Gastrocnemius medialis (tissue), 4 donors: ENCODE results near the gene SLC1A4. TPM values are rescaled to one million over a fixed set of nuclear protein-coding genes. Genes with fewer than 3 reads are reported as not detected.

Experiments
- ATAC-seq, 2 donors: fragments of 150-250 bp; one replicate each; pipeline ENCODE4 v1.9.1; 2016
- DNase-seq, 2 donors: peaks; one replicate each; pipeline ENCODE4 v3.0.0-alpha.2; 2019
- H3K27ac ChIP-seq, 4 donors: fragments of 200-600 bp; sonication (generic); 1 replicate in 1 of 4; 2 replicates in 3 of 4; pipeline ENCODE4 v1.5.1; 2016 to 2018; ENCODE audit warnings: mild to moderate bottlenecking in 2 of 4, moderate library complexity in 1 of 4
- H3K27me3 ChIP-seq, 3 donors: fragments of 200-600 bp; sonication (generic) in 2 of 3; 1 replicate in 1 of 3; 2 replicates in 2 of 3; pipeline versions ENCODE4 v1.5.1 to v1.6.0; 2016 to 2019; ENCODE audit warnings: mild to moderate bottlenecking in 1 of 3, moderate library complexity in 1 of 3
- H3K36me3 ChIP-seq, 2 donors: fragments of 200-600 bp; sonication (generic) in 1 of 2; one replicate each; pipeline ENCODE4 v1.5.1; 2017 to 2018
- H3K4me1 ChIP-seq, 2 donors: fragments of 200-600 bp; sonication (generic) in 1 of 2; one replicate each; pipeline ENCODE4 v1.5.1; 2016 to 2017; ENCODE audit warnings: mild to moderate bottlenecking in 2 of 2
- H3K4me3 ChIP-seq, 4 donors: fragments of 200-600 bp; sonication (generic) in 3 of 4; 1 replicate in 1 of 4; 2 replicates in 3 of 4; pipeline ENCODE4 v1.5.1; 2016 to 2019; ENCODE audit warnings: mild to moderate bottlenecking in 2 of 4
- H3K9me3 ChIP-seq, 3 donors: fragments of 200-600 bp; sonication (generic) in 2 of 3; 1 replicate in 1 of 3; 2 replicates in 2 of 3; pipeline ENCODE4 v1.5.1; 2016 to 2019
- CTCF ChIP-seq, 5 experiments: fragments of 450-650 bp in 3 of 5; fragments of 200-600 bp in 2 of 5; sonication (generic) in 2 of 5; IDR thresholded peaks in 4 of 5; conservative IDR thresholded peaks in 1 of 5; 1 replicate in 4 of 5; 2 replicates in 1 of 5; pipeline ENCODE4 v1.5.1; 2016 to 2019; ENCODE audit warnings: antibody characterized with exemption in 5 of 5, mild to moderate bottlenecking in 3 of 5, moderate library complexity in 3 of 5
- POLR2A ChIP-seq, 2 donors: fragments of 450-650 bp; IDR thresholded peaks; one replicate each; pipeline ENCODE4 v1.6.1; 2017; ENCODE audit warnings: antibody characterized with exemption in 2 of 2, mild to moderate bottlenecking in 2 of 2, moderate library complexity in 2 of 2
- in situ Hi-C, 4 donors: fragments of 200-750 bp; cut with MboI; loops; one replicate each; pipeline versions ENCODE4 v1.15.0 to v1.8.0; 2017; ENCODE audit warnings: low sequenced_read_pairs in 4 of 4
- intact Hi-C: fragments of 100-400 bp; cut with DNase I; formaldehyde crosslinking; loops from one replicate; pipeline ENCODE4 v1.15.1; 2023; ENCODE audit warnings: low total_unique reads
- total RNA-seq, 4 donors: library from RNA; depleted of rRNA; stranded (reverse); fragments of >200 nt; gene quantifications; one replicate each; pipeline versions ENCODE4 v1.1.0 to v1.2.3, GENCODE V29; 2016

Gene SLC1A4
- total RNA-seq, 4 donors from 2014 or later = 5.4 to 54.1 (median 14.1) TPM

GRCh38 chr2:64947885-64948284 lies 41.3 kb upstream of the SLC1A4 start:
- H3K9me3 ChIP-seq = no peaks in the 10 kb centered on the region
- no peaks in the 10 kb centered on the region for H3K36me3 ChIP-seq
- H3K4me3 ChIP-seq = no peak overlapping the region
- intact Hi-C loops = loop anchor here (10.0 kb wide), 1 partner anchor 487 kb away; the partner anchor contains the start of gene SPRED2
- H3K27me3 ChIP-seq = no peaks in the 10 kb centered on the region
- TF ChIP-seq POLR2A (IDR thresholded peaks at IDR 0.05) = no peak
- TF ChIP-seq CTCF (IDR thresholded peaks at IDR 0.05 in 4 of 5, conservative IDR thresholded peaks at IDR 0.05 in 1 of 5) = no peak
- ATAC-seq (no peak), DNase-seq (no peak)
- in situ Hi-C loops = no loop called here
- H3K27ac ChIP-seq = peak overlapping the region in 1 of 4 donors; percentile 9
- H3K4me1 ChIP-seq = peaks cover 31 to 32% of the 10 kb centered on the region in 2 donors

GRCh38 chr2:64950226-64951160 lies 38.7 kb upstream of the SLC1A4 start:
- peak overlapping the region in 2 of 4 donors; percentile 39 to 77 for H3K27ac ChIP-seq
- DNase-seq (peak in 1 of 2 donors; percentile 53), ATAC-seq (peak in 1 of 2 donors; percentile 37)
- no peaks in the 10 kb centered on the region for H3K27me3 ChIP-seq
- intact Hi-C loops (loop anchor here (2.0 kb wide), 1 partner anchor 46 kb away; no protein-coding TSS in a partner anchor), in situ Hi-C loops (no loop called here)
- TF ChIP-seq POLR2A (IDR thresholded peaks at IDR 0.05) (no peak), CTCF (IDR thresholded peaks at IDR 0.05 in 4 of 5, conservative IDR thresholded peaks at IDR 0.05 in 1 of 5) (no peak)
- no peaks in the 10 kb centered on the region for H3K36me3 ChIP-seq
- H3K9me3 ChIP-seq = no peaks in the 10 kb centered on the region
- H3K4me1 ChIP-seq = peaks cover 16 to 18% of the 10 kb centered on the region in 2 donors
- H3K4me3 ChIP-seq = no peak overlapping the region

- DNase-seq (peak; percentile 49 to 86), ATAC-seq (peak; percentile 85 to 94)
- in situ Hi-C loops (no loop called here), intact Hi-C loops (loop anchor here (2.0 kb wide), 1 partner anchor 45 kb away; no protein-coding TSS in a partner anchor)
- no peak overlapping the region for H3K4me3 ChIP-seq
- H3K9me3 ChIP-seq = no peaks in the 10 kb centered on the region
- H3K36me3 ChIP-seq = no peaks in the 10 kb centered on the region
- peaks cover 16 to 18% of the 10 kb centered on the region in 2 donors for H3K4me1 ChIP-seq
- H3K27ac ChIP-seq = peak overlapping the region in 3 of 4 donors; percentile 39 to 77 (median 39)
- no peaks in the 10 kb centered on the region for H3K27me3 ChIP-seq
- TF ChIP-seq POLR2A (IDR thresholded peaks at IDR 0.05) (no peak), CTCF (IDR thresholded peaks at IDR 0.05 in 4 of 5, conservative IDR thresholded peaks at IDR 0.05 in 1 of 5) (no peak)
Measured at GRCh38 chr2:64951306-64951953, 37.8 kb upstream of the SLC1A4 start.

GRCh38 chr2:64952096-64952495 lies 37.1 kb upstream of the SLC1A4 start:
- Histone ChIP-seq H3K27ac (no peak overlapping the region), H3K36me3 (no peaks in the 10 kb centered on the region), H3K27me3 (no peaks in the 10 kb centered on the region), H3K9me3 (no peaks in the 10 kb centered on the region), H3K4me3 (no peak overlapping the region), H3K4me1 (peaks cover 21 to 24% of the 10 kb centered on the region in 2 donors)
- in situ Hi-C loops (no loop called here), intact Hi-C loops (no loop called here)
- TF ChIP-seq POLR2A (IDR thresholded peaks at IDR 0.05) = no peak
- no peak for TF ChIP-seq CTCF (IDR thresholded peaks at IDR 0.05 in 4 of 5, conservative IDR thresholded peaks at IDR 0.05 in 1 of 5)
- ATAC-seq (no peak), DNase-seq (no peak)
